H1 (cell line): ENCODE results near the gene MIPOL1. TPM values are rescaled to one million over a fixed set of nuclear protein-coding genes. Genes with fewer than 3 reads are reported as not detected.

Experiments used
- CTCF ChIA-PET: fragments of 300-600 bp; sonication (Branson Sonifier 250); formaldehyde crosslinking; loops from one replicate; lab custom pipeline; 2021; ENCODE audit not compliant: partially characterized antibody; lab: Charles Lee
- POLR2A ChIA-PET: fragments of 300-600 bp; sonication (Branson Sonifier 250); formaldehyde crosslinking; loops from one replicate; lab custom pipeline; 2021; ENCODE audit warnings: inconsistent platforms; ENCODE audit not compliant: partially characterized antibody; lab: Charles Lee
- DNase-seq, 2 experiments: peaks; one replicate each; pipeline versions ENCODE4 v3.0.0 to v3.0.0-alpha.2; 2010 to 2022; ENCODE audit warnings: low spot score in 2 of 2, low read depth in 1 of 2, mixed read lengths in 1 of 2
- FAIRE-seq: peaks from 2 replicates; lab custom pipeline; 2011; peaks lifted over from hg19 to GRCh38; lab: Jason Lieb, UNC
- H2AFZ ChIP-seq: 2 replicates; pipeline ENCODE4 v1.8.1; 2012; ENCODE audit warnings: low read length, inconsistent platforms
- H2AK5ac ChIP-seq: 2 replicates; pipeline ENCODE4 v1.6.1; 2013; ENCODE audit warnings: low read depth, low read length
- H2BK120ac ChIP-seq: replicated peaks from 2 replicates; pipeline ENCODE3; 2013; ENCODE audit warnings: low read depth, low read length, inconsistent platforms
- H2BK12ac ChIP-seq: 2 replicates; pipeline ENCODE4 v1.6.1; 2013; ENCODE audit warnings: low read depth, low read length
- H2BK15ac ChIP-seq: 2 replicates; pipeline ENCODE4 v1.6.1; 2013; ENCODE audit warnings: low read length
- H2BK20ac ChIP-seq: 2 replicates; pipeline ENCODE4 v1.6.1; 2013; ENCODE audit warnings: low read length
- H2BK5ac ChIP-seq: 2 replicates; pipeline ENCODE4 v1.6.1; 2013; ENCODE audit warnings: low read depth, low read length
- H3K14ac ChIP-seq: 2 replicates; pipeline ENCODE4 v1.6.1; 2013; ENCODE audit warnings: inconsistent platforms; ENCODE audit not compliant: insufficient read length
- H3K18ac ChIP-seq: 2 replicates; pipeline ENCODE4 v1.6.1; 2013; ENCODE audit warnings: low read length; ENCODE audit errors: extremely low read depth
- H3K23ac ChIP-seq: 2 replicates; pipeline ENCODE4 v1.6.1; 2013; ENCODE audit warnings: inconsistent platforms; ENCODE audit not compliant: insufficient read length
- H3K23me2 ChIP-seq: 2 replicates; pipeline ENCODE4 v1.6.1; 2013; ENCODE audit warnings: low read depth, low read length
- H3K27ac ChIP-seq: 2 replicates; pipeline ENCODE4 v1.6.1; 2011; ENCODE audit warnings: low read depth, low read length, inconsistent platforms
- H3K27me3 ChIP-seq, 4 experiments: replicated peaks in 1 of 4; 1 replicate in 1 of 4; 2 replicates in 3 of 4; pipeline versions ENCODE4 v1.6.1 to v1.8.1; 2011 to 2013; ENCODE audit warnings: low read length in 3 of 4, mild to moderate bottlenecking in 3 of 4, inconsistent platforms in 2 of 4, mixed read lengths in 2 of 4, moderate library complexity in 1 of 4; ENCODE audit not compliant: control insufficient read depth in 3 of 4, insufficient read depth in 3 of 4; ENCODE audit errors: extremely low read depth in 1 of 4
- H3K36me3 ChIP-seq, 4 experiments: 2 replicates each; pipeline versions ENCODE4 v1.6.1 to v1.8.1; 2011 to 2013; ENCODE audit warnings: mild to moderate bottlenecking in 4 of 4, low read length in 3 of 4, moderate library complexity in 2 of 4, control low read depth in 1 of 4, inconsistent platforms in 1 of 4; ENCODE audit not compliant: insufficient read depth in 4 of 4, control insufficient read depth in 2 of 4
- H3K4ac ChIP-seq: replicated peaks from 2 replicates; pipeline ENCODE3; 2013; ENCODE audit warnings: low read length, low read depth, mixed read lengths, inconsistent platforms; ENCODE audit not compliant: insufficient read length
- H3K4me1 ChIP-seq, 4 experiments: replicated peaks in 1 of 4; 1 replicate in 1 of 4; 2 replicates in 3 of 4; pipeline versions ENCODE4 v1.6.1 to v1.8.1; 2011 to 2013; ENCODE audit warnings: low read length in 3 of 4, inconsistent platforms in 2 of 4, mixed read lengths in 1 of 4; ENCODE audit not compliant: insufficient read depth in 4 of 4, control insufficient read depth in 3 of 4
- H3K4me2 ChIP-seq, 2 experiments: 2 replicates each; pipeline versions ENCODE4 v1.6.1 to v1.8.1; 2011 to 2013; ENCODE audit warnings: low read depth in 2 of 2, low read length in 2 of 2, control low read depth in 1 of 2, inconsistent platforms in 1 of 2, mild to moderate bottlenecking in 1 of 2; ENCODE audit not compliant: insufficient read depth in 1 of 2
- H3K4me3 ChIP-seq, 4 experiments: fragments of 200-600, 300-600 bp in 1 of 4; sonication (generic), shearing (Covaris generic), sonication (Bioruptor Twin) in 1 of 4; 2 replicates each; pipeline versions ENCODE4 v1.5.1 to v1.8.1; 2011 to 2016; ENCODE audit warnings: low read length in 4 of 4, low read depth in 3 of 4, control low read depth in 2 of 4, inconsistent platforms in 2 of 4, mild to moderate bottlenecking in 2 of 4, mixed read lengths in 1 of 4, moderate library complexity in 1 of 4; ENCODE audit not compliant: insufficient read depth in 2 of 4; ENCODE audit errors: extremely low read depth in 1 of 4
- H3K56ac ChIP-seq: replicated peaks from 2 replicates; pipeline ENCODE3; 2013; ENCODE audit warnings: low read depth, mild to moderate bottlenecking, mixed read lengths, low read length, inconsistent platforms; ENCODE audit not compliant: insufficient read length
- H3K79me1 ChIP-seq: 2 replicates; pipeline ENCODE4 v1.6.1; 2013; ENCODE audit warnings: low read depth, low read length, control low read depth
- H3K79me2 ChIP-seq, 2 experiments: 2 replicates each; pipeline versions ENCODE4 v1.6.1 to v1.8.1; 2012 to 2013; ENCODE audit warnings: low read length in 2 of 2, mild to moderate bottlenecking in 2 of 2, inconsistent platforms in 1 of 2; ENCODE audit not compliant: insufficient read depth in 2 of 2, control insufficient read depth in 1 of 2
- H3K9ac ChIP-seq, 4 experiments: replicated peaks in 1 of 4; 1 replicate in 1 of 4; 2 replicates in 3 of 4; pipeline versions ENCODE4 v1.6.1 to v1.8.1; 2011 to 2013; ENCODE audit warnings: low read depth in 3 of 4, low read length in 3 of 4, control low read depth in 2 of 4, mild to moderate bottlenecking in 2 of 4, moderate library complexity in 2 of 4, inconsistent platforms in 1 of 4; ENCODE audit errors: extremely low read depth in 1 of 4
- H3K9me3 ChIP-seq, 2 experiments: 2 replicates each; pipeline versions ENCODE4 v1.6.1 to v1.8.1; 2012 to 2013; ENCODE audit warnings: mild to moderate bottlenecking in 2 of 2, moderate library complexity in 2 of 2, control low read depth in 1 of 2, inconsistent platforms in 1 of 2, low read depth in 1 of 2, low read length in 1 of 2, mixed read lengths in 1 of 2; ENCODE audit not compliant: insufficient read depth in 2 of 2
- H4K20me1 ChIP-seq, 2 experiments: replicated peaks in 1 of 2; 2 replicates each; pipeline versions ENCODE3 to v1.8.1; 2011 to 2013; ENCODE audit warnings: inconsistent platforms in 2 of 2, low read length in 2 of 2, mild to moderate bottlenecking in 1 of 2; ENCODE audit not compliant: insufficient read depth in 2 of 2, control insufficient read depth in 1 of 2
- H4K5ac ChIP-seq: 2 replicates; pipeline ENCODE4 v1.6.1; 2013; ENCODE audit warnings: low read length, low read depth, mixed read lengths, inconsistent platforms; ENCODE audit not compliant: insufficient read length
- H4K8ac ChIP-seq: 2 replicates; pipeline ENCODE4 v1.8.0; 2013; ENCODE audit warnings: mild to moderate bottlenecking, moderate library complexity, low read length, inconsistent platforms; ENCODE audit not compliant: insufficient read depth; ENCODE audit errors: extremely low read depth
- H4K91ac ChIP-seq: replicated peaks from 2 replicates; pipeline ENCODE3; 2013; ENCODE audit warnings: low read length, mixed read lengths, inconsistent platforms; ENCODE audit not compliant: insufficient read length
- BRCA1 ChIP-seq: IDR thresholded peaks from 2 replicates; pipeline ENCODE4 v1.6.1; 2012; ENCODE audit warnings: low read depth, low read length, improper control_type of control experiment
- CBX5 ChIP-seq: fragments of 300-800, 300-1000 bp; sonication (generic); IDR thresholded peaks from 2 replicates; pipeline ENCODE4 v1.7.1; 2016; ENCODE audit warnings: antibody characterized with exemption, low read length, low read depth
- CBX8 ChIP-seq: fragments of 300-800, 300-1000 bp; sonication (generic); IDR thresholded peaks from 2 replicates; pipeline ENCODE4 v1.7.1; 2016; ENCODE audit warnings: low read depth, low read length, borderline replicate concordance
- POU5F1 ChIP-seq: IDR thresholded peaks from 2 replicates; pipeline ENCODE4 v1.6.1; 2011; ENCODE audit warnings: low read depth, mild to moderate bottlenecking, low read length, moderate library complexity
- RNF2 ChIP-seq: fragments of 200-900, 300-1000 bp; sonication (generic); IDR thresholded peaks from 2 replicates; pipeline ENCODE4 v1.7.1; 2016; ENCODE audit warnings: borderline replicate concordance, low read depth, mild to moderate bottlenecking, antibody characterized with exemption, low read length; ENCODE audit not compliant: poor library complexity, severe bottlenecking; ENCODE audit errors: missing control alignments
- SRF ChIP-seq: IDR thresholded peaks from 2 replicates; pipeline ENCODE4 v1.6.1; 2011; ENCODE audit warnings: mild to moderate bottlenecking, low read depth, low read length, moderate library complexity
- polyA plus RNA-seq, 7 experiments: library from polyadenylated mRNA; depleted of rRNA in 3 of 7; stranded (reverse) in 5 of 7; unstranded in 2 of 7; fragments of >200 nt in 5 of 7; fragments of 200-250 nt in 2 of 7; gene quantifications; 1 replicate in 5 of 7; 2 replicates in 1 of 7; 4 replicates in 1 of 7; pipeline versions ENCODE4 v1.2.1 to v1.2.3, GENCODE V29; 2011 to 2013; ENCODE audit warnings: missing spikeins in 2 of 7, mixed read lengths in 2 of 7
- total RNA-seq: library from RNA; stranded (reverse); fragmentation: NEBNext Ultra II Directional; extraction: Animal tissue kit (Norgen Biotek cat#: 25700); gene quantifications from 2 replicates; pipeline ENCODE4 v1.2.1, GENCODE V29; 2021
- TF ChIP-seq, protein P1 (sequence below): IDR thresholded peaks from 2 replicates; pipeline ENCODE4 v1.6.1; 2012; ENCODE audit warnings: inconsistent platforms

Gene MIPOL1
- total and polyA plus RNA-seq, 2 of the 8 experiments (the other 6 are each of a cell fraction or from before 2014, with no cell fraction given): 2.8 to 23.9 TPM

DNA sequence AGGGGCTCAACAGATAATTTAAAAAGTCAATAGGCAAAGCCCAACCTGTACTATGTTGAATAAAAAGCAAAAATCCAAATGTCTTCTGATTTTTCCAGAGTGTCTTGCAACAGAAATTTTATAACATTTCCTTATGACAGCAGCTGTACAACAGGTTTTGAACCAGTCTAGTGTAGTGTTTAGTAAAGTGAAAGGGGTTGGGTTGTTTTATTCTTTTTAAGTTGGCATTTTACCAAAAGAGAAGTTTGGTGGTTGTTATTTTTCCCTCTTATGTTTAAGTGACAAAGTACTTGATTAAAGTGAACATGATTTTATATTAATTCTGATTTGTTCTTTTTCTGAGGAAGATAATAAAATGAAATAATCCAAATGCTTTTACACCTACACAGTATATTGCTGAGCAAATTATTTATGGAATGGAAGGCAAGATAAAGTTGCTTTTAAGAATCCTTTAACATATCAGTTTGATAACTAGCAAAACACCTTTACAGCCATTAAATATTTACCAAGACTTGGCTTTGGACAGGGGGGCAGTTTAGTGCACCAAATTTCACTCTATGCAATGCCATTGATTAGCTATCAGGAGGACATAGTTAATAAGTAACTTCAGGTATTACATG, 268.4 kb downstream of the MIPOL1 start:
- Histone ChIP-seq H2BK15ac (no peak overlapping the region), H4K91ac (no peak overlapping the region), H3K4me2 (no peak overlapping the region), H2BK20ac (no peak overlapping the region), H4K5ac (no peak overlapping the region), H3K36me3 (no peaks in the 10 kb centered on the region), H2AK5ac (no peak overlapping the region), H3K23me2 (no peaks in the 10 kb centered on the region), H4K8ac (no peak overlapping the region), H2BK120ac (no peak overlapping the region), H3K18ac (no peak overlapping the region), H3K14ac (no peak overlapping the region), H4K20me1 (no peaks in the 10 kb centered on the region), H3K4me1 (no peaks in the 10 kb centered on the region), H2BK12ac (no peak overlapping the region), H2BK5ac (no peak overlapping the region), H2AFZ (no peak overlapping the region), H3K9me3 (peaks cover 0 to 5% of the 10 kb centered on the region in 2 experiments; a peak in 2 of 4 replicates), H3K4me3 (no peak overlapping the region), H3K79me2 (no peaks in the 10 kb centered on the region), H3K27me3 (no peaks in the 10 kb centered on the region)
- CTCF ChIA-PET: no interaction called here
- DNase-seq (no peak), FAIRE-seq (no peak)
- POLR2A ChIA-PET: no interaction called here
- TF ChIP-seq RNF2 (no peak), SRF (no peak), CBX8 (no peak), CBX5 (no peak), BRCA1 (no peak), POU5F1 (no peak)
- TF ChIP-seq, protein P1, sequence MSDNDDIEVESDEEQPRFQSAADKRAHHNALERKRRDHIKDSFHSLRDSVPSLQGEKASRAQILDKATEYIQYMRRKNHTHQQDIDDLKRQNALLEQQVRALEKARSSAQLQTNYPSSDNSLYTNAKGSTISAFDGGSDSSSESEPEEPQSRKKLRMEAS: no peak
- TF ChIP-seq, all 59 proteins: peak for 0
- no peak overlapping the region for H3K4ac ChIP-seq
- no peak overlapping the region for H3K56ac ChIP-seq
- no peak overlapping the region for H3K9ac ChIP-seq
- H3K27ac ChIP-seq: no peak overlapping the region
- H3K79me1 ChIP-seq: no peaks in the 10 kb centered on the region
- no peak overlapping the region for H3K23ac ChIP-seq
